ENCODE results near the gene BGN.

The BGN gene

GRCh38 chrX:153516073-153516472 is 21.3 kb downstream of the BGN start:
- DNase-seq, result no peak
- Histone ChIP-seq H3K4me3 (ENCODE audit: low read depth, low read length) (no peak overlapping the region), H3K27ac (no peak overlapping the region), H3K27me3 (replicated peaks) (peaks cover 13% of the 10 kb centered on the region), H3K36me3 (replicated peaks) (no peaks in the 10 kb centered on the region)
- in situ Hi-C loops (cut with HindIII; ENCODE audit: low pct_ligation_motif_present, low sequenced_read_pairs), result no loop called here
- no peak for TF ChIP-seq CTCF (IDR thresholded peaks at IDR 0.05; ENCODE audit: low read depth, low read length, missing control alignments)

GRCh38 chrX:153517423-153517822 is 22.6 kb downstream of the BGN start, which contains the start of gene ATP2B3:
Gene ATP2B3, plus strand, starts transcription at chrX:153517642. Its CDS starts 18,606 bp downstream, at chrX:153536248.
- in situ Hi-C loops (cut with HindIII; ENCODE audit: low pct_ligation_motif_present, low sequenced_read_pairs), result no loop called here
- no peak for TF ChIP-seq CTCF (IDR thresholded peaks at IDR 0.05; ENCODE audit: low read depth, low read length, missing control alignments)
- Histone ChIP-seq H3K27ac (no peak within 1 kb of the TSS), H3K27me3 (replicated peaks) (peaks cover 13% of the 10 kb centered on the region), H3K36me3 (replicated peaks) (no peaks in the 10 kb centered on the region), H3K4me3 (ENCODE audit: low read depth, low read length) (no peak within 1 kb of the TSS)
- no peak for DNase-seq

GRCh38 chrX:153517946-153518834 is 23.4 kb downstream of the BGN start:
- no peak for TF ChIP-seq CTCF (IDR thresholded peaks at IDR 0.05; ENCODE audit: low read depth, low read length, missing control alignments)
- in situ Hi-C loops (cut with HindIII; ENCODE audit: low pct_ligation_motif_present, low sequenced_read_pairs), result no loop called here
- Histone ChIP-seq H3K4me3 (ENCODE audit: low read depth, low read length) (no peak overlapping the region), H3K27me3 (replicated peaks) (peaks cover 13% of the 10 kb centered on the region), H3K36me3 (replicated peaks) (no peaks in the 10 kb centered on the region), H3K27ac (no peak overlapping the region)
- DNase-seq, result no peak

GRCh38 chrX:153519569-153520286 is 24.9 kb downstream of the BGN start:
- no peaks in the 10 kb centered on the region for H3K36me3 ChIP-seq (replicated peaks)
- H3K4me3 ChIP-seq (ENCODE audit: low read depth, low read length), result no peak overlapping the region
- in situ Hi-C loops (cut with HindIII; ENCODE audit: low pct_ligation_motif_present, low sequenced_read_pairs), result no loop called here
- peak; percentile 39 for DNase-seq
- H3K27ac ChIP-seq, result no peak overlapping the region
- TF ChIP-seq CTCF (IDR thresholded peaks at IDR 0.05; ENCODE audit: low read depth, low read length, missing control alignments), result no peak
- peaks cover 13% of the 10 kb centered on the region for H3K27me3 ChIP-seq (replicated peaks)

GRCh38 chrX:153520287-153520917 is 25.6 kb downstream of the BGN start:
- no peak for TF ChIP-seq CTCF (IDR thresholded peaks at IDR 0.05; ENCODE audit: low read depth, low read length, missing control alignments)

More at GRCh38 chrX:153520287-153520917, 25.6 kb downstream of the BGN start:
- no peak for DNase-seq
- Histone ChIP-seq H3K27me3 (replicated peaks) (peaks cover 13% of the 10 kb centered on the region), H3K36me3 (replicated peaks) (no peaks in the 10 kb centered on the region), H3K4me3 (ENCODE audit: low read depth, low read length) (no peak overlapping the region), H3K27ac (no peak overlapping the region)
- in situ Hi-C loops (cut with HindIII; ENCODE audit: low pct_ligation_motif_present, low sequenced_read_pairs), result no loop called here

Data from brain microvascular endothelial cell (primary cell).